Forelimb muscle (tissue), 1 donor: Measurements from ENCODE around the gene AFF4. TPM values are rescaled to one million over a fixed set of nuclear protein-coding genes. Genes with fewer than 3 reads are reported as not detected.

Experiments
- DNase-seq: peaks from one replicate; pipeline ENCODE4 v3.0.0-alpha.2; 2013; ENCODE audit warnings: low read depth
- polyA plus RNA-seq: library from polyadenylated mRNA; unstranded; fragments of 120-200 nt; gene quantifications from one replicate; pipeline ENCODE4 v1.2.1, GENCODE V29; 2013; ENCODE audit not compliant: insufficient read length

Gene AFF4
- polyA plus RNA-seq, 1 donor: 42.2 TPM

DNA sequence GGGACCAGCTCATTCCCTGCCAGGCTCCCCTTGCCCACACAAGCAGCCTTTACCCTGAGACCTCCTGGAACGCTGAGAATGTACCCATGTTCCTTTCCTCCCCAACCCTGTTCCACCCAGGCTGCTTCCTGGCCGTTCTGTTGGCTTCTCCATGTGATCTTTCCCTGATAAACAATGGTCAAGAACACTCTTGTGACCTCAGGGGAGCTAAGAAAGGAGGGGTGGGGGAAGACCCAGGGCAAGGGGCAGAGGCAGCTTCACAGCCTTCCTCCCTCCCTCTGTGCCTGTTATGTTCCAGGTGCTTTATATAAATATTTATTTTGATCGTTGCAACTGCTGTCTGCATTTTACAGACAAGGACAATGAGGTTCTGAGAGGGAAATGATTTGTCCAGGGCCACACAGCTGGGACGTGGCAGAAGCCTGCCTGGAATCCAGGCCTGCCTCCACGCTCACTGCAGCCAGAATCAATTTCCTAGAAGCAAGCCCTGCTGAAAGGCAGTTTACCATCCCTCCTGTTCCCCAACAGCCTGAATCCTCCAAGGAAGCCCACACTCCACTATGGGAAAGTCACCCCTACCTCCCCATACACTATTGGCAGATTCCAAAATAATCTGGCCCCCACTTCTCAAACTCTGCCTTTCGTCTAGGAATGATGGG is 136.9 kb downstream of the AFF4 start:
- no peak for DNase-seq

DNA sequence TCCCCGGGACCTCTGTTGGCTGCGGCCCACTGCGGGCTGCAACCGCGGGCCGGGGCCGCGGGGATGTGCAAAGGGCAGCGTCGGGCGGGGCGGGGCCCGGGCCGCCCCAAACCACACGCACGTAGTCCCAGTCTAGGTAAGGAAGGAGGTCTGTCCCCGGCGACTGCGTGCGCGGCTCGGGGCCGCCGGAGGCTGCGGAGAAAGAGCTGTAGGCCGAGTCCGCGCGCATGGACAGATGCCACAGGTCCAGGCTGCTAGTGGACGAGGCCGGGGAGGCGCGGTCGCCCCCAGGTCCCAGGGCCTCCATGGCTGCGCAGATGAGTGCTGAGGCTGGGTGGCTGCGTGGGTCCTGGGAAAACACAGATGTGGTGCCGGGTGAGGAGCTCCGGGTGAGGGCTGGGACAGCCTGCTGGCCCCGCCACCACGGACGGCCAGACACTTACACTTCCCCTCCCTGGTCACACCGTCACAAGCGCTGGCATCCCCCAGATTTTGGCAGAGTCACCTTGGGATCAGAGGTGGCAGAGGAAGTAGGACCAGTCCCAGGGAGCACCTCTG is 137.5 kb downstream of the AFF4 start:
- DNase-seq: no peak

Other genes starting within 250 kb of the AFF4 start
- 8.6 TPM for gene KIF3A, start 226.1 kb downstream of the AFF4 start, polyA plus RNA-seq
- gene CCNI2, start 216.2 kb downstream of the AFF4 start, polyA plus RNA-seq: 1.3 TPM
- 33.0 TPM for gene SEPTIN8, start 186.4 kb downstream of the AFF4 start, polyA plus RNA-seq
- gene SOWAHA, start 150.3 kb downstream of the AFF4 start, polyA plus RNA-seq: 0.11 TPM
- 2.9 TPM for gene SHROOM1, start 133.0 kb downstream of the AFF4 start, polyA plus RNA-seq
- gene GDF9, start 97.2 kb downstream of the AFF4 start, polyA plus RNA-seq: 0.95 TPM
- 185 TPM for gene UQCRQ, start 97.0 kb downstream of the AFF4 start, polyA plus RNA-seq
- gene LEAP2, start 90.0 kb downstream of the AFF4 start, polyA plus RNA-seq: 2.2 TPM
- 22.9 TPM for gene ZCCHC10, start 62.9 kb upstream of the AFF4 start, polyA plus RNA-seq
- gene HSPA4, start 88.4 kb upstream of the AFF4 start, polyA plus RNA-seq: 78.0 TPM